HEK293 (cell line): Measurements from ENCODE around the gene FASN.

Experiments used
- CTCF ChIA-PET: fragments of 350-600 bp; formaldehyde crosslinking; extraction: SDS; loops from one replicate; lab custom pipeline; 2021; ENCODE audit warnings: antibody characterized with exemption; lab: Yijun Ruan, JAX
- POLR2A ChIA-PET: fragments of 300-600 bp; formaldehyde crosslinking; extraction: SDS; loops from one replicate; lab custom pipeline; 2020; ENCODE audit warnings: antibody characterized with exemption, inconsistent platforms; lab: Yijun Ruan, JAX
- H3K27ac ChIP-seq: fragments of 200-500 bp; sonication (Bioruptor generic); 2 replicates; pipeline ENCODE4 v1.5.1; 2014; ENCODE audit warnings: low read depth, low read length, control low read depth, inconsistent platforms; ENCODE audit errors: extremely low read depth
- H3K36me3 ChIP-seq, 2 experiments: fragments of 200-500 bp in 1 of 2; sonication (Bioruptor generic) in 1 of 2; 1 replicate in 1 of 2; 2 replicates in 1 of 2; pipeline ENCODE4 v1.5.1; 2014 to 2017; ENCODE audit warnings: inconsistent platforms in 2 of 2, low read length in 2 of 2; ENCODE audit not compliant: control insufficient read depth in 2 of 2, insufficient read depth in 1 of 2
- H3K4me1 ChIP-seq: fragments of 200-500 bp; sonication (Bioruptor generic); 2 replicates; pipeline ENCODE4 v1.5.1; 2014; ENCODE audit warnings: mild to moderate bottlenecking, low read length, inconsistent platforms; ENCODE audit not compliant: control insufficient read depth, insufficient read depth
- H3K4me3 ChIP-seq: 2 replicates; pipeline ENCODE4 v1.5.1; 2011; ENCODE audit warnings: low read depth, mild to moderate bottlenecking, control low read depth, low read length, moderate library complexity
- H3K9me3 ChIP-seq: fragments of 200-500 bp; sonication (Bioruptor generic); 2 replicates; pipeline ENCODE4 v1.5.1; 2014; ENCODE audit warnings: low read depth, low read length, inconsistent platforms; ENCODE audit not compliant: control insufficient read depth, insufficient read depth
- GLI2 ChIP-seq: fragments of 450-650 bp; formaldehyde crosslinking; IDR thresholded peaks from 2 replicates; pipeline ENCODE4; 2017; ENCODE audit warnings: missing biosample characterization, missing genetic modification characterization, low read depth, borderline replicate concordance
- GLIS1 ChIP-seq: fragments of 450-650 bp; formaldehyde crosslinking; IDR thresholded peaks from 2 replicates; pipeline ENCODE4 v1.5.1; 2016; ENCODE audit warnings: missing biosample characterization, missing genetic modification characterization
- MZF1 ChIP-seq: fragments of 450-650 bp; formaldehyde crosslinking; IDR thresholded peaks from 2 replicates; pipeline ENCODE4 v1.5.1; 2017; ENCODE audit warnings: missing biosample characterization, missing genetic modification characterization, borderline replicate concordance
- OSR2 ChIP-seq: fragments of 450-650 bp; formaldehyde crosslinking; IDR thresholded peaks from 2 replicates; pipeline ENCODE4 v1.5.1; 2016; ENCODE audit warnings: missing biosample characterization, missing genetic modification characterization
- PRDM1 ChIP-seq: fragments of 450-650 bp; formaldehyde crosslinking; IDR thresholded peaks from 2 replicates; pipeline ENCODE4; 2016; ENCODE audit warnings: missing biosample characterization, missing genetic modification characterization
- PRDM2 ChIP-seq: fragments of 450-650 bp; formaldehyde crosslinking; IDR thresholded peaks from 2 replicates; pipeline ENCODE4 v1.5.1; 2016; ENCODE audit warnings: missing biosample characterization, missing genetic modification characterization, borderline replicate concordance
- SCRT1 ChIP-seq: fragments of 450-650 bp; formaldehyde crosslinking; IDR thresholded peaks from 2 replicates; pipeline ENCODE4 v1.5.1; 2016; ENCODE audit warnings: missing biosample characterization, missing genetic modification characterization, borderline replicate concordance
- SCRT2 ChIP-seq: fragments of 450-650 bp; formaldehyde crosslinking; IDR thresholded peaks from 2 replicates; pipeline ENCODE4 v1.5.1; 2016; ENCODE audit warnings: missing biosample characterization, missing genetic modification characterization
- SP2 ChIP-seq: fragments of 450-650 bp; formaldehyde crosslinking; IDR thresholded peaks from 2 replicates; pipeline ENCODE4 v1.5.1; 2016; ENCODE audit warnings: missing biosample characterization, missing genetic modification characterization
- TCF7L2 ChIP-seq: IDR thresholded peaks from 2 replicates; pipeline ENCODE4 v1.6.1; 2011; ENCODE audit warnings: low read depth, mild to moderate bottlenecking, inconsistent platforms, low read length, moderate library complexity, borderline replicate concordance
- ZBTB11 ChIP-seq: fragments of 450-650 bp; formaldehyde crosslinking; conservative IDR thresholded peaks from 2 replicates; pipeline ENCODE4 v1.5.1; 2016; ENCODE audit warnings: low read depth, missing biosample characterization, missing genetic modification characterization
- ZBTB17 ChIP-seq: fragments of 450-650 bp; formaldehyde crosslinking; IDR thresholded peaks from 2 replicates; pipeline ENCODE4 v1.5.1; 2016; ENCODE audit warnings: missing biosample characterization, missing genetic modification characterization
- ZBTB20 ChIP-seq: fragments of 450-650 bp; formaldehyde crosslinking; IDR thresholded peaks from 2 replicates; pipeline ENCODE4 v1.5.1; 2016; ENCODE audit warnings: missing biosample characterization, missing genetic modification characterization
- ZBTB7A ChIP-seq: fragments of 450-650 bp; formaldehyde crosslinking; IDR thresholded peaks from 2 replicates; pipeline ENCODE4 v1.5.1; 2016; ENCODE audit warnings: low read depth, missing biosample characterization, missing genetic modification characterization
- ZFP37 ChIP-seq: fragments of 450-650 bp; formaldehyde crosslinking; IDR thresholded peaks from 2 replicates; pipeline ENCODE4 v1.5.1; 2016; ENCODE audit warnings: missing biosample characterization, missing genetic modification characterization
- ZIC2 ChIP-seq: fragments of 450-650 bp; formaldehyde crosslinking; IDR thresholded peaks from 2 replicates; pipeline ENCODE4 v1.5.1; 2016; ENCODE audit warnings: missing biosample characterization, missing genetic modification characterization
- ZNF174 ChIP-seq: fragments of 450-650 bp; formaldehyde crosslinking; IDR thresholded peaks from 2 replicates; pipeline ENCODE4 v1.5.0; 2017; ENCODE audit warnings: missing biosample characterization, mild to moderate bottlenecking, missing genetic modification characterization
- ZNF571 ChIP-seq: fragments of 450-650 bp; formaldehyde crosslinking; IDR thresholded peaks from 2 replicates; pipeline ENCODE4 v1.5.0; 2017; ENCODE audit warnings: missing biosample characterization, missing genetic modification characterization
- ZNF585B ChIP-seq: fragments of 450-650 bp; formaldehyde crosslinking; IDR thresholded peaks from 2 replicates; pipeline ENCODE4 v1.5.1; 2016; ENCODE audit warnings: missing biosample characterization, missing genetic modification characterization
- ZNF629 ChIP-seq: fragments of 450-650 bp; formaldehyde crosslinking; IDR thresholded peaks from 2 replicates; pipeline ENCODE4 v1.5.1; 2017; ENCODE audit warnings: missing biosample characterization, missing genetic modification characterization
- ZNF660 ChIP-seq: fragments of 450-650 bp; IDR thresholded peaks from 2 replicates; pipeline ENCODE4 v1.5.1; 2018; ENCODE audit warnings: missing biosample characterization, mild to moderate bottlenecking, missing genetic modification characterization
- ZNF664 ChIP-seq: fragments of 450-650 bp; formaldehyde crosslinking; IDR thresholded peaks from 2 replicates; pipeline ENCODE4 v1.5.1; 2016; ENCODE audit warnings: missing biosample characterization, missing genetic modification characterization
- ZNF776 ChIP-seq: fragments of 450-650 bp; formaldehyde crosslinking; IDR thresholded peaks from 2 replicates; pipeline ENCODE4 v1.5.0; 2017; ENCODE audit warnings: missing biosample characterization, missing genetic modification characterization, borderline replicate concordance
- ZNF785 ChIP-seq: fragments of 450-650 bp; formaldehyde crosslinking; IDR thresholded peaks from 2 replicates; pipeline ENCODE4 v1.5.1; 2016; ENCODE audit warnings: missing biosample characterization, missing genetic modification characterization

FASN gene

GRCh38 chr17:82106688-82107305 lies 8.8 kb upstream of the FASN start:
- H3K27ac ChIP-seq: peak overlapping the region; percentile 64
- H3K4me3 ChIP-seq: no peak overlapping the region
- peaks cover 10% of the 10 kb centered on the region for H3K4me1 ChIP-seq
- CTCF ChIA-PET: interaction anchor here (0.6 to 1.3 kb wide), 10 partner anchors 7 to 593 kb away, joined by 3 to 13 read pairs (median 4); no protein-coding TSS in a partner anchor
- H3K9me3 ChIP-seq: no peaks in the 10 kb centered on the region
- POLR2A ChIA-PET: interaction anchor here (1.0 to 2.8 kb wide), 10 partner anchors 8 to 147 kb away, joined by 3 to 14 read pairs (median 4); partner anchors contain the start of genes DCXR, FASN and RAC3
- TF ChIP-seq GLI2 (tag by site-specific recombination): no peak
- no peak for TF ChIP-seq ZNF664
- TF ChIP-seq ZNF585B (tag by site-specific recombination): no peak
- TF ChIP-seq ZBTB20 (tag by site-specific recombination): peak; percentile 68; the same call in 1 of the 2 replicates
- TF ChIP-seq PRDM1: 0 out of 2 replicates have a peak, but pooled peaks have one; percentile 0
- TF ChIP-seq GLIS1 (tag by site-specific recombination): peak; percentile 80
- no peak for TF ChIP-seq ZFP37 (tag by site-specific recombination)
- peak; percentile 93 for TF ChIP-seq ZIC2 (tag by site-specific recombination)
- TF ChIP-seq ZBTB7A (tag by site-specific recombination): no peak
- TF ChIP-seq ZNF571: no peak
- H3K36me3 ChIP-seq: peaks cover 0 to 3% of the 10 kb centered on the region in 2 experiments; a peak in 2 of 3 replicates

GRCh38 chr17:82105882-82106687 lies 8.0 kb upstream of the FASN start:
- Histone ChIP-seq H3K4me3 (no peak overlapping the region), H3K36me3 (peaks cover 0 to 3% of the 10 kb centered on the region in 2 experiments; a peak in 2 of 3 replicates), H3K4me1 (peaks cover 10% of the 10 kb centered on the region), H3K27ac (peak overlapping the region; percentile 64), H3K9me3 (no peaks in the 10 kb centered on the region)
- CTCF ChIA-PET: interaction anchor here (0.5 to 1.3 kb wide), 13 partner anchors 8 to 805 kb away, joined by 3 to 13 read pairs (median 4); no protein-coding TSS in a partner anchor
- POLR2A ChIA-PET: interaction anchor here (1.0 to 2.8 kb wide), 10 partner anchors 8 to 147 kb away, joined by 3 to 14 read pairs (median 4); partner anchors contain the start of genes DCXR, FASN and RAC3
- TF ChIP-seq PRDM2 (tag by site-specific recombination) (no peak), ZNF785 (tag by site-specific recombination) (0 out of 2 replicates have a peak, but pooled peaks have one; percentile 41), ZBTB17 (tag by site-specific recombination) (peak; percentile 78; the same call in 1 of the 2 replicates), ZNF629 (tag by site-specific recombination) (peak; percentile 14; the same call in 1 of the 2 replicates), ZBTB11 (peak; percentile 35), TCF7L2 (no peak), GLIS1 (tag by site-specific recombination) (peak; percentile 83), OSR2 (no peak), ZNF776 (no peak), ZNF174 (no peak), ZNF660 (tag by site-specific recombination) (0 out of 2 replicates have a peak, but pooled peaks have one; percentile 19), SP2 (tag by site-specific recombination) (peak; percentile 77), SCRT2 (tag by site-specific recombination) (peak; percentile 75), PRDM1 (peak; percentile 42; the same call in 1 of the 2 replicates), SCRT1 (tag by site-specific recombination) (peak; percentile 62; the same call in 1 of the 2 replicates), MZF1 (tag by site-specific recombination) (0 out of 2 replicates have a peak, but pooled peaks have one; percentile 30)
